ENCODE data around the gene TLK2. TPM values are rescaled to one million over a fixed set of nuclear protein-coding genes. Genes with fewer than 3 reads are reported as not detected.

TLK2 gene
- total RNA-seq, 1 experiment from 2014 or later, result 56.1 TPM

GRCh38 chr17:62592341-62593099 is 113.9 kb downstream of the TLK2 start:
- no peaks in the 10 kb centered on the region for H3K9me3 Mint-ChIP-seq (ENCODE audit: unreplicated experiment)
- intact Hi-C loops (cut with micrococcal nuclease), result no loop called here
- BruUV-seq (replicated peaks), result no TSS peak
- POLR2A ChIA-PET, result interaction anchor here (0.6 to 1.0 kb wide), 3 partner anchors 15 to 40 kb away, joined by 3 to 5 read pairs (median 3); no protein-coding TSS in a partner anchor
- peaks cover 4% of the 10 kb centered on the region for H3K4me1 Mint-ChIP-seq (ENCODE audit: insufficient read depth, unreplicated experiment)
- TF ChIP-seq CTCF (IDR thresholded peaks at IDR 0.05; ENCODE audit: unreplicated experiment), result no peak
- H3K27ac Mint-ChIP-seq (ENCODE audit: low read depth, unreplicated experiment), result no peak overlapping the region
- CTCF ChIA-PET, result interaction anchor here (0.6 to 0.9 kb wide), 4 partner anchors 9 to 168 kb away, joined by 3 read pairs; no protein-coding TSS in a partner anchor
- no peaks in the 10 kb centered on the region for H3K27me3 Mint-ChIP-seq (ENCODE audit: insufficient read depth, unreplicated experiment)
- DNase-seq (ENCODE audit: unreplicated experiment), result peak; percentile 53
- peaks cover 51% of the 10 kb centered on the region for H3K36me3 Mint-ChIP-seq (ENCODE audit: insufficient read depth, unreplicated experiment)
- H3K4me3 Mint-ChIP-seq (ENCODE audit: unreplicated experiment), result no peak overlapping the region

GRCh38 chr17:62595484-62595883 is 116.9 kb downstream of the TLK2 start:
- no peak for DNase-seq (ENCODE audit: unreplicated experiment)
- intact Hi-C loops (cut with micrococcal nuclease), result no loop called here
- BruUV-seq (replicated peaks), result no TSS peak
- H3K4me1 Mint-ChIP-seq (ENCODE audit: insufficient read depth, unreplicated experiment), result peaks cover 19% of the 10 kb centered on the region
- no peak overlapping the region for H3K27ac Mint-ChIP-seq (ENCODE audit: low read depth, unreplicated experiment)
- no peak overlapping the region for H3K4me3 Mint-ChIP-seq (ENCODE audit: unreplicated experiment)
- no peaks in the 10 kb centered on the region for H3K9me3 Mint-ChIP-seq (ENCODE audit: unreplicated experiment)
- CTCF ChIA-PET, result interaction anchor here (1.2 kb wide), 1 partner anchor 110 kb away, joined by 4 read pairs; no protein-coding TSS in a partner anchor
- no peak for TF ChIP-seq CTCF (IDR thresholded peaks at IDR 0.05; ENCODE audit: unreplicated experiment)
- POLR2A ChIA-PET, result no interaction called here
- no peaks in the 10 kb centered on the region for H3K27me3 Mint-ChIP-seq (ENCODE audit: insufficient read depth, unreplicated experiment)
- H3K36me3 Mint-ChIP-seq (ENCODE audit: insufficient read depth, unreplicated experiment), result peaks cover 64% of the 10 kb centered on the region

GRCh38 chr17:62596662-62597061 is 118.0 kb downstream of the TLK2 start:
- H3K27ac Mint-ChIP-seq (ENCODE audit: low read depth, unreplicated experiment), result no peak overlapping the region
- no peak for TF ChIP-seq CTCF (IDR thresholded peaks at IDR 0.05; ENCODE audit: unreplicated experiment)
- peaks cover 67% of the 10 kb centered on the region for H3K36me3 Mint-ChIP-seq (ENCODE audit: insufficient read depth, unreplicated experiment)
- ChIA-PET CTCF (interaction anchor here (1.2 kb wide), 1 partner anchor 111 kb away, joined by 4 read pairs; no protein-coding TSS in a partner anchor), POLR2A (no interaction called here)
- intact Hi-C loops (cut with micrococcal nuclease), result no loop called here
- peaks cover 23% of the 10 kb centered on the region for H3K4me1 Mint-ChIP-seq (ENCODE audit: insufficient read depth, unreplicated experiment)
- no peaks in the 10 kb centered on the region for H3K9me3 Mint-ChIP-seq (ENCODE audit: unreplicated experiment)
- H3K4me3 Mint-ChIP-seq (ENCODE audit: unreplicated experiment), result no peak overlapping the region
- no peaks in the 10 kb centered on the region for H3K27me3 Mint-ChIP-seq (ENCODE audit: insufficient read depth, unreplicated experiment)
- no peak for DNase-seq (ENCODE audit: unreplicated experiment)
- no TSS peak for BruUV-seq (replicated peaks)

GRCh38 chr17:62597150-62597549 is 118.5 kb downstream of the TLK2 start:
- peaks cover 69% of the 10 kb centered on the region for H3K36me3 Mint-ChIP-seq (ENCODE audit: insufficient read depth, unreplicated experiment)
- no peak overlapping the region for H3K4me3 Mint-ChIP-seq (ENCODE audit: unreplicated experiment)
- TF ChIP-seq CTCF (IDR thresholded peaks at IDR 0.05; ENCODE audit: unreplicated experiment), result no peak
- BruUV-seq (replicated peaks), result no TSS peak
- POLR2A ChIA-PET, result interaction anchor here (0.8 kb wide), 1 partner anchor 10 kb away, joined by 3 read pairs; no protein-coding TSS in a partner anchor
- intact Hi-C loops (cut with micrococcal nuclease), result no loop called here
- no peak overlapping the region for H3K27ac Mint-ChIP-seq (ENCODE audit: low read depth, unreplicated experiment)
- no peak for DNase-seq (ENCODE audit: unreplicated experiment)
- H3K27me3 Mint-ChIP-seq (ENCODE audit: insufficient read depth, unreplicated experiment), result no peaks in the 10 kb centered on the region
- no peaks in the 10 kb centered on the region for H3K9me3 Mint-ChIP-seq (ENCODE audit: unreplicated experiment)
- H3K4me1 Mint-ChIP-seq (ENCODE audit: insufficient read depth, unreplicated experiment), result peaks cover 23% of the 10 kb centered on the region
- CTCF ChIA-PET, result no interaction called here

Data from MCF 10A (cell line).